Ishikawa (cell line): ENCODE measurements around the gene KIF11.

Experiments
- CEBPB ChIP-seq: IDR thresholded peaks from 2 replicates; pipeline ENCODE4 v1.6.1; 2012
- CREB1 ChIP-seq: IDR thresholded peaks from 2 replicates; pipeline ENCODE4 v1.6.1; 2012; ENCODE audit warnings: low read depth
- EGR1 ChIP-seq: IDR thresholded peaks from 2 replicates; pipeline ENCODE4 v1.6.1; 2012
- FOXM1 ChIP-seq: IDR thresholded peaks from 2 replicates; pipeline ENCODE4 v1.6.1; 2012; ENCODE audit warnings: low read depth, borderline replicate concordance
- MAX ChIP-seq: IDR thresholded peaks from 2 replicates; pipeline ENCODE4 v1.6.1; 2012
- RAD21 ChIP-seq: IDR thresholded peaks from 2 replicates; pipeline ENCODE4 v1.6.1; 2012; ENCODE audit warnings: low read depth
- REST ChIP-seq: IDR thresholded peaks from 2 replicates; pipeline ENCODE4 v1.6.1; 2012; ENCODE audit warnings: low read depth, mild to moderate bottlenecking
- TAF1 ChIP-seq: IDR thresholded peaks from 2 replicates; pipeline ENCODE4 v1.6.1; 2012; ENCODE audit warnings: low read depth, mild to moderate bottlenecking
- TCF12 ChIP-seq: IDR thresholded peaks from 2 replicates; pipeline ENCODE4 v1.6.1; 2012; ENCODE audit warnings: low read depth
- TF ChIP-seq, protein P1 (sequence below): IDR thresholded peaks from 2 replicates; pipeline ENCODE4 v1.6.1; 2012

- TF ChIP-seq MAX: no peak
- TF ChIP-seq REST: no peak
- TF ChIP-seq EGR1: no peak
- no peak for TF ChIP-seq FOXM1
- TF ChIP-seq, protein P1, sequence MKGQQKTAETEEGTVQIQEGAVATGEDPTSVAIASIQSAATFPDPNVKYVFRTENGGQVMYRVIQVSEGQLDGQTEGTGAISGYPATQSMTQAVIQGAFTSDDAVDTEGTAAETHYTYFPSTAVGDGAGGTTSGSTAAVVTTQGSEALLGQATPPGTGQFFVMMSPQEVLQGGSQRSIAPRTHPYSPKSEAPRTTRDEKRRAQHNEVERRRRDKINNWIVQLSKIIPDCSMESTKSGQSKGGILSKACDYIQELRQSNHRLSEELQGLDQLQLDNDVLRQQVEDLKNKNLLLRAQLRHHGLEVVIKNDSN: no peak
- TF ChIP-seq CREB1: no peak
- peak; percentile 54; the same call in 1 of the 2 replicates for TF ChIP-seq CEBPB
- no peak for TF ChIP-seq RAD21
- no peak for TF ChIP-seq TCF12
- TF ChIP-seq TAF1: no peak
Observed at GRCh38 chr10:92657024-92657423, 64.1 kb downstream of the KIF11 start.
